GM19395 (cell line): ENCODE data around the gene HSD17B8.

Source experiments
- ATAC-seq: cut with Tn5 transposase; IDR thresholded peaks from one replicate; pipeline ENCODE4 v1.9.1; 2021; ENCODE audit warnings: mild to moderate bottlenecking, moderate library complexity; ENCODE audit not compliant: unreplicated experiment

HSD17B8 gene

GRCh38 chr6:33190504-33191107 is 13.8 kb upstream of the HSD17B8 start:
- ATAC-seq: no peak

- no peak for ATAC-seq
Measured at GRCh38 chr6:33191383-33192104, 12.9 kb upstream of the HSD17B8 start.

GRCh38 chr6:33192105-33192646 is 12.3 kb upstream of the HSD17B8 start, which contains the start of gene COL11A2:
Gene COL11A2 (minus strand): TSS chr6:33192467. CDS start chr6:33192240, 227 bp downstream.
- no peak for ATAC-seq

- ATAC-seq: no peak
Measured at GRCh38 chr6:33192671-33193602, 11.5 kb upstream of the HSD17B8 start.

- no peak for ATAC-seq
Measured at GRCh38 chr6:33193619-33194018, 10.8 kb upstream of the HSD17B8 start.

GRCh38 chr6:33194431-33194979 is 9.9 kb upstream of the HSD17B8 start:
- ATAC-seq: no peak

GRCh38 chr6:33195304-33196165 is 8.9 kb upstream of the HSD17B8 start:
- ATAC-seq: no peak

- ATAC-seq: no peak
Measured at GRCh38 chr6:33197431-33198048, 6.9 kb upstream of the HSD17B8 start.

- no peak for ATAC-seq
Measured at GRCh38 chr6:33198159-33198852, 6.1 kb upstream of the HSD17B8 start.

GRCh38 chr6:33198853-33199436 is 5.5 kb upstream of the HSD17B8 start:
- ATAC-seq: no peak

- ATAC-seq: peak; percentile 6
Measured at GRCh38 chr6:33199687-33200218, 4.7 kb upstream of the HSD17B8 start.

GRCh38 chr6:33200219-33201146 is 4.0 kb upstream of the HSD17B8 start, which contains the start of the genes RXRB and SLC39A7:
Gene RXRB (minus strand): TSS chr6:33200665. CDS start chr6:33200476, 189 bp downstream.
Gene SLC39A7 (plus strand): TSS chr6:33200867. CDS start chr6:33201246, 379 bp downstream.
- ATAC-seq: peak; percentile 61

- peak; percentile 1 for ATAC-seq
Measured at GRCh38 chr6:33201147-33201545, 3.3 kb upstream of the HSD17B8 start.

- ATAC-seq: no peak
Measured at GRCh38 chr6:33201935-33202334, 2.5 kb upstream of the HSD17B8 start.

GRCh38 chr6:33202799-33203198 is 1.7 kb upstream of the HSD17B8 start:
- no peak for ATAC-seq

- ATAC-seq: no peak
Measured at GRCh38 chr6:33203443-33204164, 851 bp upstream of the HSD17B8 start.

- no peak for ATAC-seq
Measured at GRCh38 chr6:33204165-33204414, 365 bp upstream of the HSD17B8 start.
